HepG2 (cell line): Measurements from ENCODE around the gene KCTD16. TPM values are rescaled to one million over a fixed set of nuclear protein-coding genes. Genes with fewer than 3 reads are reported as not detected.

Experiments used
- ATAC-seq: fragments of 200-7000 bp; cut with Tn5 transposase; 3 replicates; pipeline ENCODE4 v1.9.1; 2020; ENCODE audit warnings: mild to moderate bottlenecking, moderate library complexity
- BruUV-seq: library from RNA; stranded (reverse); fragments of 400-500 nt; replicated peaks from 2 replicates; lab custom pipeline; 2021; lab: Mats Ljungman, UMichigan
- CTCF ChIA-PET: fragments of 300-600 bp; formaldehyde crosslinking; extraction: SDS; loops from one replicate; lab custom pipeline; 2021; ENCODE audit warnings: low total read pairs, inconsistent platforms, low intra/inter-chr PET ratio; lab: Yijun Ruan, JAX
- POLR2A ChIA-PET: fragments of 350-600 bp; sonication (Branson Sonifier 250); formaldehyde crosslinking; loops from one replicate; lab custom pipeline; 2020; ENCODE audit warnings: antibody characterized with exemption, inconsistent platforms; lab: Yijun Ruan, JAX
- DNase-seq: peaks from one replicate; pipeline ENCODE4 v3.0.0-alpha.2; 2015; ENCODE audit warnings: low spot score
- FAIRE-seq: peaks from 3 replicates; lab custom pipeline; 2011; peaks lifted over from hg19 to GRCh38; lab: Jason Lieb, UNC
- H2AFZ ChIP-seq: one replicate; pipeline ENCODE4 v1.6.1; 2011; ENCODE audit warnings: low read length, inconsistent platforms
- H3K27ac ChIP-seq: fragments of 300-600 bp; 3 replicates; pipeline ENCODE4 v1.8.0; 2011; ENCODE audit warnings: mixed run types, mild to moderate bottlenecking, mixed read lengths, low read length, inconsistent platforms; ENCODE audit not compliant: insufficient read depth; ENCODE audit errors: extremely low read length
- H3K27me3 ChIP-seq, 2 experiments: fragments of 200-600 bp in 1 of 2; 2 replicates in 1 of 2; 3 replicates in 1 of 2; pipeline versions ENCODE4 v1.6.0 to v1.8.0; 2011; ENCODE audit warnings: low read length in 2 of 2, mild to moderate bottlenecking in 2 of 2, moderate library complexity in 2 of 2, inconsistent platforms in 1 of 2; ENCODE audit not compliant: insufficient read depth in 2 of 2, control insufficient read depth in 1 of 2
- H3K36me3 ChIP-seq, 2 experiments: fragments of 200-600 bp in 1 of 2; replicated peaks in 1 of 2; 2 replicates in 1 of 2; 3 replicates in 1 of 2; pipeline versions ENCODE4 v1.5.1 to v1.8.0; 2011; ENCODE audit warnings: low read length in 2 of 2, inconsistent platforms in 1 of 2; ENCODE audit not compliant: insufficient read depth in 2 of 2, control insufficient read depth in 1 of 2
- H3K4me1 ChIP-seq: 2 replicates; pipeline ENCODE4 v1.5.1; 2012; ENCODE audit warnings: low read length, inconsistent platforms; ENCODE audit not compliant: insufficient read depth
- H3K4me2 ChIP-seq: 2 replicates; pipeline ENCODE4 v1.6.0; 2011; ENCODE audit warnings: low read depth, low read length, inconsistent platforms
- H3K4me3 ChIP-seq, 3 experiments: fragments of 200-600 bp in 1 of 3; sonication (generic), shearing (Covaris generic) in 1 of 3; replicated peaks in 1 of 3; 2 replicates each; pipeline ENCODE4 v1.5.1; 2011 to 2016; ENCODE audit warnings: low read length in 3 of 3, inconsistent platforms in 2 of 3, low read depth in 2 of 3, mild to moderate bottlenecking in 2 of 3, control low read depth in 1 of 3, mixed read lengths in 1 of 3; ENCODE audit not compliant: insufficient read depth in 1 of 3
- H3K79me2 ChIP-seq: one replicate; pipeline ENCODE4 v1.6.1; 2011; ENCODE audit warnings: low read length, inconsistent platforms; ENCODE audit not compliant: insufficient read depth
- H3K9ac ChIP-seq: 2 replicates; pipeline ENCODE4 v1.6.0; 2011; ENCODE audit warnings: mild to moderate bottlenecking, low read depth, low read length, inconsistent platforms; ENCODE audit not compliant: insufficient read depth
- H3K9me3 ChIP-seq: 2 replicates; pipeline ENCODE4 v1.5.1; 2012; ENCODE audit warnings: mild to moderate bottlenecking, low read length
- H4K20me1 ChIP-seq: 2 replicates; pipeline ENCODE4 v1.6.0; 2011; ENCODE audit warnings: inconsistent platforms, mild to moderate bottlenecking, low read length, moderate library complexity; ENCODE audit not compliant: insufficient read depth
- ATAD3A ChIP-seq: sonication (generic); formaldehyde crosslinking; IDR thresholded peaks from 2 replicates; pipeline ENCODE4 v1.4.0; 2020; ENCODE audit warnings: missing genetic modification reagents
- CTCF ChIP-seq: sonication (generic); formaldehyde crosslinking; IDR thresholded peaks from 2 replicates; pipeline ENCODE4 v1.5.0; 2020; ENCODE audit warnings: mild to moderate bottlenecking, missing genetic modification reagents, moderate library complexity
- KDM5B ChIP-seq: sonication (generic); formaldehyde crosslinking; IDR thresholded peaks from 2 replicates; pipeline ENCODE4 v1.4.0; 2020; ENCODE audit warnings: missing genetic modification reagents, mild to moderate bottlenecking, borderline replicate concordance
- KLF15 ChIP-seq: sonication (generic); formaldehyde crosslinking; IDR thresholded peaks from 2 replicates; pipeline ENCODE4 v1.8.1; 2023; ENCODE audit warnings: borderline replicate concordance, mild to moderate bottlenecking, inconsistent platforms, missing genetic modification reagents, mixed read lengths
- MBNL3 ChIP-seq: fragments of 250-450 bp; sonication (Bioruptor Pico); conservative IDR thresholded peaks from 2 replicates; pipeline ENCODE4 v1.8.0; 2022; ENCODE audit warnings: mild to moderate bottlenecking, inconsistent platforms
- MED8 ChIP-seq: sonication (generic); formaldehyde crosslinking; IDR thresholded peaks from 2 replicates; pipeline ENCODE4 v1.8.1; 2023; ENCODE audit warnings: mild to moderate bottlenecking, missing genetic modification reagents; ENCODE audit not compliant: insufficient replicate concordance
- MXD3 ChIP-seq: IDR thresholded peaks from 2 replicates; pipeline ENCODE4 v1.6.1; 2016; ENCODE audit warnings: mild to moderate bottlenecking, missing biosample characterization, missing genetic modification reagents
- NFE2 ChIP-seq: sonication (generic); formaldehyde crosslinking; IDR thresholded peaks from 2 replicates; pipeline ENCODE4 v1.4.0; 2020; ENCODE audit warnings: missing genetic modification reagents
- NFYB ChIP-seq: sonication (generic); formaldehyde crosslinking; IDR thresholded peaks from 2 replicates; pipeline ENCODE4 v1.4.0; 2020; ENCODE audit warnings: missing genetic modification reagents
- PRMT3 ChIP-seq: sonication (generic); formaldehyde crosslinking; IDR thresholded peaks from 2 replicates; pipeline ENCODE4 v1.8.1; 2022; ENCODE audit warnings: low read depth, mild to moderate bottlenecking, moderate library complexity, missing genetic modification reagents, borderline replicate concordance
- PTBP1 ChIP-seq: fragments of 200-400 bp; formaldehyde crosslinking; IDR thresholded peaks from 2 replicates; pipeline ENCODE4 v1.6.1; 2018; ENCODE audit warnings: low read length, low read depth; ENCODE audit not compliant: poor library complexity, severe bottlenecking
- RERE ChIP-seq: IDR thresholded peaks from 2 replicates; pipeline ENCODE4 v1.6.1; 2016; ENCODE audit warnings: low read depth, missing genetic modification reagents, missing compliant biosample characterization
- SSRP1 ChIP-seq: IDR thresholded peaks from 2 replicates; pipeline ENCODE4 v1.6.1; 2016; ENCODE audit warnings: control low read depth
- THAP11 ChIP-seq: IDR thresholded peaks from 2 replicates; pipeline ENCODE4 v1.6.1; 2016; ENCODE audit warnings: missing biosample characterization, missing genetic modification reagents
- TRIM24 ChIP-seq: sonication (generic); formaldehyde crosslinking; IDR thresholded peaks from 2 replicates; pipeline ENCODE4 v1.8.0; 2022; ENCODE audit warnings: mild to moderate bottlenecking, missing genetic modification reagents
- ZNF253 ChIP-seq: sonication (generic); formaldehyde crosslinking; IDR thresholded peaks from 2 replicates; pipeline ENCODE4 v1.8.0; 2022; ENCODE audit warnings: mild to moderate bottlenecking, missing genetic modification reagents, borderline replicate concordance
- ZNF644 ChIP-seq: IDR thresholded peaks from 2 replicates; pipeline ENCODE4 v1.6.1; 2016; ENCODE audit warnings: low read depth
- ZNF652 ChIP-seq: IDR thresholded peaks from 2 replicates; pipeline ENCODE4 v1.6.1; 2016; ENCODE audit warnings: low read depth, borderline replicate concordance
- ZNF740 ChIP-seq: sonication (generic); formaldehyde crosslinking; IDR thresholded peaks from 2 replicates; pipeline ENCODE4 v1.4.0; 2020; ENCODE audit warnings: missing genetic modification reagents
- ZSCAN30 ChIP-seq: sonication (generic); formaldehyde crosslinking; IDR thresholded peaks from 2 replicates; pipeline ENCODE4 v1.5.0; 2020; ENCODE audit warnings: mild to moderate bottlenecking, missing genetic modification reagents
- WGBS: methylation state at CpG from one replicate; pipeline ENCODE4 v1.1.6; 2017; ENCODE audit warnings: low lambda C conversion rate; 5-methylcytosine and 5-hydroxymethylcytosine counted together
- in situ Hi-C: cut with HindIII; loops from 2 replicates; pipeline ENCODE4 v1.10.0; 2017; ENCODE audit warnings: low pct_unique_long_range_greater_than_20kb; ENCODE audit not compliant: extremely low pct_ligation_motif_present
- intact Hi-C: fragments of 100-400 bp; cut with micrococcal nuclease; formaldehyde crosslinking; loops from one replicate; pipeline ENCODE4 v1.10.0; 2022; ENCODE audit not compliant: unreplicated experiment
- polyA plus RNA-seq, 8 experiments: library from polyadenylated mRNA; depleted of rRNA in 3 of 8; stranded (reverse) in 7 of 8; unstranded in 1 of 8; fragments of >200 nt; fragmentation: Illumina TruSeq in 4 of 8; extraction: Trizol in 4 of 8; gene quantifications; 2 replicates each; pipeline versions ENCODE4 v1.2.1 to v1.2.3, GENCODE V29; 2011 to 2016; ENCODE audit warnings: low read depth in 4 of 8, missing spikeins in 1 of 8, mixed read lengths in 1 of 8; ENCODE audit not compliant: insufficient read depth in 1 of 8
- total RNA-seq, 5 experiments: library from RNA; depleted of rRNA; stranded (reverse); fragments of >200 nt; fragmentation: Illumina TruSeq; extraction: Trizol; gene quantifications; 2 replicates each; pipeline ENCODE4 v1.2.3, GENCODE V29; 2016; ENCODE audit warnings: low read depth in 1 of 5

KCTD16 gene
- total and polyA plus RNA-seq, 2 of the 13 experiments (the other 11 are each of a cell fraction or from before 2014, with no cell fraction given) = 0.02 to 0.09 TPM

GRCh38 chr5:144460600-144460999, 289.9 kb downstream of the KCTD16 start:
- ChIA-PET POLR2A (no interaction called here), CTCF (no interaction called here)
- Histone ChIP-seq H3K4me3 (no peak overlapping the region), H3K4me2 (no peak overlapping the region), H2AFZ (no peak overlapping the region), H3K79me2 (no peaks in the 10 kb centered on the region), H3K9ac (no peak overlapping the region), H3K9me3 (no peaks in the 10 kb centered on the region), H3K36me3 (no peaks in the 10 kb centered on the region), H3K27me3 (no peaks in the 10 kb centered on the region), H4K20me1 (no peaks in the 10 kb centered on the region), H3K4me1 (no peaks in the 10 kb centered on the region), H3K27ac (no peak overlapping the region)
- TF ChIP-seq PRMT3 (CRISPR knock-in tag) (no peak), RERE (CRISPR knock-in tag) (no peak), SSRP1 (no peak), THAP11 (no peak), NFE2 (CRISPR knock-in tag) (no peak), ZSCAN30 (CRISPR knock-in tag) (no peak), MXD3 (CRISPR knock-in tag) (no peak), ZNF253 (CRISPR knock-in tag) (no peak), KLF15 (CRISPR knock-in tag) (no peak), MBNL3 (CRISPR knock-in tag) (no peak), ZNF644 (no peak), KDM5B (CRISPR knock-in tag) (no peak), MED8 (CRISPR knock-in tag) (no peak), PTBP1 (no peak), ATAD3A (CRISPR knock-in tag) (no peak), NFYB (CRISPR knock-in tag) (no peak), CTCF (CRISPR knock-in tag) (no peak), ZNF652 (CRISPR knock-in tag) (no peak), ZNF740 (CRISPR knock-in tag) (no peak), TRIM24 (CRISPR knock-in tag) (no peak)
- WGBS = 0% methylated on average over 1 of the region's 1 CpG
- DNase-seq (no peak), ATAC-seq (no peak), FAIRE-seq (no peak)
- intact Hi-C loops = no loop called here
- in situ Hi-C loops = no loop called here
- BruUV-seq = no TSS peak
